HepG2 (cell line): ENCODE results near the gene CHST12. TPM values are rescaled to one million over a fixed set of nuclear protein-coding genes. Genes with fewer than 3 reads are reported as not detected.
A peak's percentile ranks its signal among the peaks of the same experiment; 100 is the strongest.

Experiments
- ATAC-seq: fragments of 200-7000 bp; cut with Tn5 transposase; 3 replicates; pipeline ENCODE4 v1.9.1; 2020; ENCODE audit warnings: mild to moderate bottlenecking, moderate library complexity
- BruUV-seq: library from RNA; stranded (reverse); fragments of 400-500 nt; replicated peaks from 2 replicates; lab custom pipeline; 2021; lab: Mats Ljungman, UMichigan
- CTCF ChIA-PET: fragments of 300-600 bp; formaldehyde crosslinking; extraction: SDS; loops from one replicate; lab custom pipeline; 2021; ENCODE audit warnings: low total read pairs, inconsistent platforms, low intra/inter-chr PET ratio; lab: Yijun Ruan, JAX
- POLR2A ChIA-PET: fragments of 350-600 bp; sonication (Branson Sonifier 250); formaldehyde crosslinking; loops from one replicate; lab custom pipeline; 2020; ENCODE audit warnings: antibody characterized with exemption, inconsistent platforms; lab: Yijun Ruan, JAX
- DNase-seq: peaks from one replicate; pipeline ENCODE4 v3.0.0-alpha.2; 2015; ENCODE audit warnings: low spot score
- FAIRE-seq: peaks from 3 replicates; lab custom pipeline; 2011; peaks lifted over from hg19 to GRCh38; lab: Jason Lieb, UNC
- H2AFZ ChIP-seq: one replicate; pipeline ENCODE4 v1.6.1; 2011; ENCODE audit warnings: low read length, inconsistent platforms
- H3K27ac ChIP-seq: fragments of 300-600 bp; 3 replicates; pipeline ENCODE4 v1.8.0; 2011; ENCODE audit warnings: mixed run types, mild to moderate bottlenecking, mixed read lengths, low read length, inconsistent platforms; ENCODE audit not compliant: insufficient read depth; ENCODE audit errors: extremely low read length
- H3K27me3 ChIP-seq, 2 experiments: fragments of 200-600 bp in 1 of 2; 2 replicates in 1 of 2; 3 replicates in 1 of 2; pipeline versions ENCODE4 v1.6.0 to v1.8.0; 2011; ENCODE audit warnings: low read length in 2 of 2, mild to moderate bottlenecking in 2 of 2, moderate library complexity in 2 of 2, inconsistent platforms in 1 of 2; ENCODE audit not compliant: insufficient read depth in 2 of 2, control insufficient read depth in 1 of 2
- H3K36me3 ChIP-seq, 2 experiments: fragments of 200-600 bp in 1 of 2; replicated peaks in 1 of 2; 2 replicates in 1 of 2; 3 replicates in 1 of 2; pipeline versions ENCODE4 v1.5.1 to v1.8.0; 2011; ENCODE audit warnings: low read length in 2 of 2, inconsistent platforms in 1 of 2; ENCODE audit not compliant: insufficient read depth in 2 of 2, control insufficient read depth in 1 of 2
- H3K4me1 ChIP-seq: 2 replicates; pipeline ENCODE4 v1.5.1; 2012; ENCODE audit warnings: low read length, inconsistent platforms; ENCODE audit not compliant: insufficient read depth
- H3K4me2 ChIP-seq: 2 replicates; pipeline ENCODE4 v1.6.0; 2011; ENCODE audit warnings: low read depth, low read length, inconsistent platforms
- H3K4me3 ChIP-seq, 3 experiments: fragments of 200-600 bp in 1 of 3; sonication (generic), shearing (Covaris generic) in 1 of 3; replicated peaks in 1 of 3; 2 replicates each; pipeline ENCODE4 v1.5.1; 2011 to 2016; ENCODE audit warnings: low read length in 3 of 3, inconsistent platforms in 2 of 3, low read depth in 2 of 3, mild to moderate bottlenecking in 2 of 3, control low read depth in 1 of 3, mixed read lengths in 1 of 3; ENCODE audit not compliant: insufficient read depth in 1 of 3
- H3K79me2 ChIP-seq: one replicate; pipeline ENCODE4 v1.6.1; 2011; ENCODE audit warnings: low read length, inconsistent platforms; ENCODE audit not compliant: insufficient read depth
- H3K9ac ChIP-seq: 2 replicates; pipeline ENCODE4 v1.6.0; 2011; ENCODE audit warnings: mild to moderate bottlenecking, low read depth, low read length, inconsistent platforms; ENCODE audit not compliant: insufficient read depth
- H3K9me3 ChIP-seq: 2 replicates; pipeline ENCODE4 v1.5.1; 2012; ENCODE audit warnings: mild to moderate bottlenecking, low read length
- H4K20me1 ChIP-seq: 2 replicates; pipeline ENCODE4 v1.6.0; 2011; ENCODE audit warnings: inconsistent platforms, mild to moderate bottlenecking, low read length, moderate library complexity; ENCODE audit not compliant: insufficient read depth
- RAD21 ChIP-seq: fragments of 450-650 bp; formaldehyde crosslinking; IDR thresholded peaks from 2 replicates; pipeline ENCODE4 v1.5.0; 2020; ENCODE audit warnings: mild to moderate bottlenecking
- SALL1 ChIP-seq: sonication (generic); formaldehyde crosslinking; IDR thresholded peaks from 2 replicates; pipeline ENCODE4 v1.8.0; 2022; ENCODE audit warnings: mild to moderate bottlenecking, missing genetic modification reagents
- SMC3 ChIP-seq: IDR thresholded peaks from 2 replicates; pipeline ENCODE4 v1.6.1; 2011; ENCODE audit warnings: low read length, improper control_type of control experiment
- STAG1 ChIP-seq: sonication (generic); formaldehyde crosslinking; IDR thresholded peaks from 2 replicates; pipeline ENCODE4 v1.4.0; 2020; ENCODE audit warnings: missing genetic modification reagents
- STAT5B ChIP-seq: sonication (generic); formaldehyde crosslinking; IDR thresholded peaks from 2 replicates; pipeline ENCODE4 v1.4.0; 2020; ENCODE audit warnings: missing genetic modification reagents
- XRCC5 ChIP-seq: fragments of 200-400 bp; formaldehyde crosslinking; optimal IDR thresholded peaks from 2 replicates; pipeline ENCODE3; 2017; ENCODE audit warnings: mild to moderate bottlenecking, low read length
- ZNF501 ChIP-seq: sonication (generic); formaldehyde crosslinking; IDR thresholded peaks from 2 replicates; pipeline ENCODE4 v1.5.1; 2020; ENCODE audit warnings: mild to moderate bottlenecking, moderate library complexity, missing genetic modification reagents
- ZNF687 ChIP-seq: sonication (generic); formaldehyde crosslinking; IDR thresholded peaks from 2 replicates; pipeline ENCODE4 v1.5.1; 2020; ENCODE audit warnings: mild to moderate bottlenecking, missing genetic modification reagents, moderate library complexity
- ZNF790 ChIP-seq: sonication (generic); formaldehyde crosslinking; IDR thresholded peaks from 2 replicates; pipeline ENCODE4 v1.8.0; 2022; ENCODE audit warnings: missing genetic modification reagents, mild to moderate bottlenecking, borderline replicate concordance
- WGBS: methylation state at CpG from one replicate; pipeline ENCODE4 v1.1.6; 2017; ENCODE audit warnings: low lambda C conversion rate; 5-methylcytosine and 5-hydroxymethylcytosine counted together
- in situ Hi-C: cut with HindIII; loops from 2 replicates; pipeline ENCODE4 v1.10.0; 2017; ENCODE audit warnings: low pct_unique_long_range_greater_than_20kb; ENCODE audit not compliant: extremely low pct_ligation_motif_present
- intact Hi-C: fragments of 100-400 bp; cut with micrococcal nuclease; formaldehyde crosslinking; loops from one replicate; pipeline ENCODE4 v1.10.0; 2022; ENCODE audit not compliant: unreplicated experiment
- polyA plus RNA-seq, 8 experiments: library from polyadenylated mRNA; depleted of rRNA in 3 of 8; stranded (reverse) in 7 of 8; unstranded in 1 of 8; fragments of >200 nt; fragmentation: Illumina TruSeq in 4 of 8; extraction: Trizol in 4 of 8; gene quantifications; 2 replicates each; pipeline versions ENCODE4 v1.2.1 to v1.2.3, GENCODE V29; 2011 to 2016; ENCODE audit warnings: low read depth in 4 of 8, missing spikeins in 1 of 8, mixed read lengths in 1 of 8; ENCODE audit not compliant: insufficient read depth in 1 of 8
- total RNA-seq, 5 experiments: library from RNA; depleted of rRNA; stranded (reverse); fragments of >200 nt; fragmentation: Illumina TruSeq; extraction: Trizol; gene quantifications; 2 replicates each; pipeline ENCODE4 v1.2.3, GENCODE V29; 2016; ENCODE audit warnings: low read depth in 1 of 5
- TF ChIP-seq, protein P1 (sequence below): sonication (generic); formaldehyde crosslinking; IDR thresholded peaks from 2 replicates; pipeline ENCODE4 v1.9.0; 2022; ENCODE audit warnings: missing genetic modification reagents, mild to moderate bottlenecking, borderline replicate concordance
- TF ChIP-seq, protein P2 (sequence below): sonication (generic); formaldehyde crosslinking; conservative IDR thresholded peaks from 2 replicates; pipeline ENCODE4 v1.8.1; 2023; ENCODE audit warnings: missing genetic modification reagents
- TF ChIP-seq, protein P3 (sequence below): sonication (generic); formaldehyde crosslinking; IDR thresholded peaks from 2 replicates; pipeline ENCODE4 v1.5.0; 2020; ENCODE audit warnings: mild to moderate bottlenecking, missing genetic modification reagents, moderate library complexity

The CHST12 gene
- total and polyA plus RNA-seq, 2 of the 13 experiments (the other 11 are each of a cell fraction or from before 2014, with no cell fraction given), result 6.4 to 15.8 TPM

DNA sequence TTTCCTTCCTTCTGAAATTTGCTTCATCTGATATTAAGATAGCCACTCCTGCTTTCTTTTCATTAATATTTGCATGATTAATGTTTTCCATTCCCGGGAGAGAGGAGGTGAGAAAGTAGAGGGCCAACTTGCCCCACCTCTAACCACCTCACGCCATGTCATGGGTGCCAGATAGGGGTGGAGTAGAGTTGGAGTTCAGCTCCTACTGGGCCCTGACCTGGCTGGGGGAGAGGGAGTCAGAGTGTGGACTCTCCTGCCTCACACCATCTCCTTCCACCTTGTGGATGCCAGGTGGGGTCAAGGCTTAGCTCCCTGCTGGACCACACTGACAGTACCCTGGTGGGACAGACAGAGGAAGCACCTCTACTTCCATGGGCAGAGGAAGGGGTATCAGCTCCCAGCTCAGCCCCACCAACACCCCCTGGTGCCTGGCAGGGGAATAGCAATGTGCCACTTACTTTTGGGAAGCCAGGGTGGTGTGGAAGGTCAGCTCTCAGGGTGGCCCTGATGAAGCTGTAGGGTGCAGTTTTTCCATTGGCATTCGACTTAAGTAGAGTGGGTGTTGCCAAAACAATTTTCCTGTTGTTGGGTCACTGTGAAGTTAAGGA, 28.0 kb downstream of the CHST12 start:
- peak; percentile 45 for DNase-seq
- in situ Hi-C loops, result loop anchor here (10.0 kb wide), 1 partner anchor 47 kb away; no protein-coding TSS in a partner anchor
- FAIRE-seq, result peak; percentile 43
- Histone ChIP-seq H3K9me3 (no peaks in the 10 kb centered on the region), H3K4me1 (peaks cover 16% of the 10 kb centered on the region), H3K36me3 (peaks cover 8 to 21% of the 10 kb centered on the region in 2 experiments), H3K4me3 (no peak overlapping the region), H3K4me2 (no peak overlapping the region), H3K27ac (no peak overlapping the region)
- POLR2A ChIA-PET, result interaction anchor here (1.2 kb wide), 1 partner anchor 19 kb away, joined by 4 read pairs; no protein-coding TSS in a partner anchor
- no TSS peak for BruUV-seq
- peak; percentile 92 for ATAC-seq
- no peak for TF ChIP-seq STAT5B (CRISPR knock-in tag)
- peak; percentile 76 for TF ChIP-seq RAD21 (CRISPR knock-in tag)
- peak; percentile 32; the same call in 1 of the 2 replicates for TF ChIP-seq ZNF687 (CRISPR knock-in tag)
- TF ChIP-seq ZNF790, result no peak
- TF ChIP-seq SALL1 (CRISPR knock-in tag), result 0 out of 2 replicates have a peak, but pooled peaks have one; percentile 10
- TF ChIP-seq XRCC5, result peak; percentile 69
- TF ChIP-seq, protein P1, sequence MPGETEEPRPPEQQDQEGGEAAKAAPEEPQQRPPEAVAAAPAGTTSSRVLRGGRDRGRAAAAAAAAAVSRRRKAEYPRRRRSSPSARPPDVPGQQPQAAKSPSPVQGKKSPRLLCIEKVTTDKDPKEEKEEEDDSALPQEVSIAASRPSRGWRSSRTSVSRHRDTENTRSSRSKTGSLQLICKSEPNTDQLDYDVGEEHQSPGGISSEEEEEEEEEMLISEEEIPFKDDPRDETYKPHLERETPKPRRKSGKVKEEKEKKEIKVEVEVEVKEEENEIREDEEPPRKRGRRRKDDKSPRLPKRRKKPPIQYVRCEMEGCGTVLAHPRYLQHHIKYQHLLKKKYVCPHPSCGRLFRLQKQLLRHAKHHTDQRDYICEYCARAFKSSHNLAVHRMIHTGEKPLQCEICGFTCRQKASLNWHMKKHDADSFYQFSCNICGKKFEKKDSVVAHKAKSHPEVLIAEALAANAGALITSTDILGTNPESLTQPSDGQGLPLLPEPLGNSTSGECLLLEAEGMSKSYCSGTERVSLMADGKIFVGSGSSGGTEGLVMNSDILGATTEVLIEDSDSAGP, result 0 out of 2 replicates have a peak, but pooled peaks have one; percentile 27
- TF ChIP-seq ZNF501 (CRISPR knock-in tag), result 0 out of 2 replicates have a peak, but pooled peaks have one; percentile 11
- peak; percentile 81 for TF ChIP-seq STAG1 (CRISPR knock-in tag)
- TF ChIP-seq, protein P2, sequence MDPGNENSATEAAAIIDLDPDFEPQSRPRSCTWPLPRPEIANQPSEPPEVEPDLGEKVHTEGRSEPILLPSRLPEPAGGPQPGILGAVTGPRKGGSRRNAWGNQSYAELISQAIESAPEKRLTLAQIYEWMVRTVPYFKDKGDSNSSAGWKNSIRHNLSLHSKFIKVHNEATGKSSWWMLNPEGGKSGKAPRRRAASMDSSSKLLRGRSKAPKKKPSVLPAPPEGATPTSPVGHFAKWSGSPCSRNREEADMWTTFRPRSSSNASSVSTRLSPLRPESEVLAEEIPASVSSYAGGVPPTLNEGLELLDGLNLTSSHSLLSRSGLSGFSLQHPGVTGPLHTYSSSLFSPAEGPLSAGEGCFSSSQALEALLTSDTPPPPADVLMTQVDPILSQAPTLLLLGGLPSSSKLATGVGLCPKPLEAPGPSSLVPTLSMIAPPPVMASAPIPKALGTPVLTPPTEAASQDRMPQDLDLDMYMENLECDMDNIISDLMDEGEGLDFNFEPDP (CRISPR knock-in tag), result no peak
- TF ChIP-seq, protein P3, sequence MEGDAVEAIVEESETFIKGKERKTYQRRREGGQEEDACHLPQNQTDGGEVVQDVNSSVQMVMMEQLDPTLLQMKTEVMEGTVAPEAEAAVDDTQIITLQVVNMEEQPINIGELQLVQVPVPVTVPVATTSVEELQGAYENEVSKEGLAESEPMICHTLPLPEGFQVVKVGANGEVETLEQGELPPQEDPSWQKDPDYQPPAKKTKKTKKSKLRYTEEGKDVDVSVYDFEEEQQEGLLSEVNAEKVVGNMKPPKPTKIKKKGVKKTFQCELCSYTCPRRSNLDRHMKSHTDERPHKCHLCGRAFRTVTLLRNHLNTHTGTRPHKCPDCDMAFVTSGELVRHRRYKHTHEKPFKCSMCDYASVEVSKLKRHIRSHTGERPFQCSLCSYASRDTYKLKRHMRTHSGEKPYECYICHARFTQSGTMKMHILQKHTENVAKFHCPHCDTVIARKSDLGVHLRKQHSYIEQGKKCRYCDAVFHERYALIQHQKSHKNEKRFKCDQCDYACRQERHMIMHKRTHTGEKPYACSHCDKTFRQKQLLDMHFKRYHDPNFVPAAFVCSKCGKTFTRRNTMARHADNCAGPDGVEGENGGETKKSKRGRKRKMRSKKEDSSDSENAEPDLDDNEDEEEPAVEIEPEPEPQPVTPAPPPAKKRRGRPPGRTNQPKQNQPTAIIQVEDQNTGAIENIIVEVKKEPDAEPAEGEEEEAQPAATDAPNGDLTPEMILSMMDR (CRISPR knock-in tag), result peak; percentile 88
- TF ChIP-seq SMC3, result peak; percentile 83
- TF ChIP-seq, all 625 proteins: peak for 9
- intact Hi-C loops, result loop anchor here (1.0 kb wide), 2 partner anchors 27 to 47 kb away; no protein-coding TSS in a partner anchor
- Histone ChIP-seq H4K20me1 (no peaks in the 10 kb centered on the region; the same call in none of the 2 replicates), H3K9ac (no peak overlapping the region), H3K27me3 (no peaks in the 10 kb centered on the region), H3K79me2 (peaks cover 2% of the 10 kb centered on the region), H2AFZ (no peak overlapping the region)
- CTCF ChIA-PET, result interaction anchor here (1.6 kb wide), 1 partner anchor 27 kb away, joined by 5 read pairs; the partner anchor contains the start of gene CHST12
- 83% methylated on average over 2 of the region's 3 CpGs for WGBS
